Measurements from ENCODE around the gene HNF1A.

HNF1A gene

GRCh38 chr12:120936197-120936596 lies 42.1 kb upstream of the HNF1A start:
- no peak for DNase-seq (ENCODE audit: low spot score)
- Histone ChIP-seq H3K4me3 (no peak overlapping the region), H3K27ac (peak overlapping the region in 1 of 2 donors; percentile 65)
- TF ChIP-seq CTCF (IDR thresholded peaks at IDR 0.05): no peak

GRCh38 chr12:120938496-120938895 lies 39.8 kb upstream of the HNF1A start:
- no peak for TF ChIP-seq CTCF (IDR thresholded peaks at IDR 0.05)
- no peak overlapping the region for H3K27ac ChIP-seq
- no peak for DNase-seq (ENCODE audit: low spot score)
- no peak overlapping the region for H3K4me3 ChIP-seq

GRCh38 chr12:120939523-120939922 lies 38.8 kb upstream of the HNF1A start:
- no peak overlapping the region for H3K27ac ChIP-seq
- TF ChIP-seq CTCF (IDR thresholded peaks at IDR 0.05): no peak
- DNase-seq (ENCODE audit: low spot score): no peak
- no peak overlapping the region for H3K4me3 ChIP-seq

- Histone ChIP-seq H3K27ac (no peak overlapping the region), H3K4me3 (no peak overlapping the region)
- TF ChIP-seq CTCF (IDR thresholded peaks at IDR 0.05): no peak
- no peak for DNase-seq (ENCODE audit: low spot score)
Measured at GRCh38 chr12:120940006-120940405, 38.3 kb upstream of the HNF1A start.

GRCh38 chr12:120940799-120941198 lies 37.5 kb upstream of the HNF1A start:
- no peak for DNase-seq (ENCODE audit: low spot score)
- no peak overlapping the region for H3K27ac ChIP-seq
- TF ChIP-seq CTCF (IDR thresholded peaks at IDR 0.05): no peak
- no peak overlapping the region for H3K4me3 ChIP-seq

- no peak for TF ChIP-seq CTCF (IDR thresholded peaks at IDR 0.05)
- Histone ChIP-seq H3K27ac (no peak overlapping the region), H3K4me3 (no peak overlapping the region)
- DNase-seq (ENCODE audit: low spot score): no peak
Measured at GRCh38 chr12:120941412-120941811, 36.9 kb upstream of the HNF1A start.

- DNase-seq (ENCODE audit: low spot score): no peak
- no peak for TF ChIP-seq CTCF (IDR thresholded peaks at IDR 0.05)
- Histone ChIP-seq H3K4me3 (no peak overlapping the region), H3K27ac (no peak overlapping the region)
Measured at GRCh38 chr12:120941846-120942405, 36.4 kb upstream of the HNF1A start.

Measured in coronary artery (tissue), 2 donors.